Glomerular visceral epithelial cell (primary cell): ENCODE data around the gene KCNIP2.

ENCODE experiments used
- DNase-seq: peaks from one replicate; pipeline ENCODE4 v3.0.0-alpha.2; 2016; ENCODE audit errors: extremely low spot score

The KCNIP2 gene

DNA sequence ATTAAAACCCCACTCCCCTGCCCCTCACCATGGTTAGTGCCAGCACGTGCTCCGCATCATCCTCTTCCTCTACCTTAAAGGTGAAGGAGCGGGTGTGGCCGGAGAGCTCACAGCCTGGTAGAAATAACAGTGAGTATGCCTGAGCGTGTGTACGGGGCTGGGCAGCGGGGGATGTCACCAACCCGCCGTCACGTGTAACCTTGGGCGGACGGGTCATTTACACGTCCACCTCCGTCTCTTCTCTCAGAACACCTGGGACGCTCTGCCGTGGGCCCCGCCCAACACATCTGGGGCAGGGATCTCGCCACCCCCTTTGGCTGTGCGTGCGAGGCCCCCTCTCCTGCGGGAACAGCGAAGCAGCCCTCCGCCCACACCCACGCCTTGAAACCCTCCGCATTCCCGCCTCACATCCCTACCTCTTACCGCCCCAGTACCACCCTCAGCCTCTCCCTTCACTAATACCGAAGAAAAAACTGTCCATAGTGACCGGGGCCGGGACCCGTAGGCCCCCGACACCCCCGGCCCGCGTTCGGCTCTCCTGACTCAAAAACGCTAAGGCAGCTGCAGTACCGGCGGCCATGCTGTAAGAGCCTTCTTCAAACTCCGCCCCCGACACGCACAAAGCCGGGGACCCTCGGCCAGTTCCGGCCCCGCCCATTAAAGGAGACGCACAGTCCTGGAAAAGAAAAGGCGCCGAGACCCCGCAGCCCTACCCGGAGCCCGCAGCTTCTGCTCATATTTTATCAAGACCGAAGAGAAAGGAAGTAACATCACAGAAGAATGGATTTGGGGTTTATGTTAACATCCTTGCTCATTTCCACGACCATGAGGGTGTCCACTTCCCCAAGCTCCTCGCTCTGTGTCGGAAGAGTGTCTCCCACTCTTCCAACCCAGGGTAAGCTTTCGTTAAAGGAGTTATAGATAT lies 60.5 kb downstream of the KCNIP2 start, which contains the start of gene NPM3:
NPM3 (minus strand) TSS at position 636 of the 925 bp plus-strand sequence; CDS start at position 580, 56 bp downstream.
- DNase-seq: peak; percentile 81

GRCh38 chr10:101781984-101782810 lies 61.4 kb downstream of the KCNIP2 start:
- no peak for DNase-seq

DNA sequence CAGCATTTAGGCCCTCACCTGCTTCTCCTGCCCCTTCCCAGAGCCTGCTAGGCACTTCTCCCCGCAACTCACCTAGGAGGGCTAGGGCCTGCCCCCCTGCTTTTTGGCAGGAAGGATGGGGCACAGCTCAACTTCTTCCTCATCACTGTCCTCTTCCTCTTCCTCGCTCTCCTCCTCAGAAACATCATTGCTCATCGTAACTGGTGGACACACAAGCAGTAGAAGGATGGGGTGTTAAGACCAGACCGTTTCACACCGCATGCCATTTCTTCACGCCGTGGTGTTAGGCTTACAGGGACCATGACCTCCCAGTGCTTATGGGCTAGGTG lies 62.0 kb downstream of the KCNIP2 start:
- no peak for DNase-seq

DNA sequence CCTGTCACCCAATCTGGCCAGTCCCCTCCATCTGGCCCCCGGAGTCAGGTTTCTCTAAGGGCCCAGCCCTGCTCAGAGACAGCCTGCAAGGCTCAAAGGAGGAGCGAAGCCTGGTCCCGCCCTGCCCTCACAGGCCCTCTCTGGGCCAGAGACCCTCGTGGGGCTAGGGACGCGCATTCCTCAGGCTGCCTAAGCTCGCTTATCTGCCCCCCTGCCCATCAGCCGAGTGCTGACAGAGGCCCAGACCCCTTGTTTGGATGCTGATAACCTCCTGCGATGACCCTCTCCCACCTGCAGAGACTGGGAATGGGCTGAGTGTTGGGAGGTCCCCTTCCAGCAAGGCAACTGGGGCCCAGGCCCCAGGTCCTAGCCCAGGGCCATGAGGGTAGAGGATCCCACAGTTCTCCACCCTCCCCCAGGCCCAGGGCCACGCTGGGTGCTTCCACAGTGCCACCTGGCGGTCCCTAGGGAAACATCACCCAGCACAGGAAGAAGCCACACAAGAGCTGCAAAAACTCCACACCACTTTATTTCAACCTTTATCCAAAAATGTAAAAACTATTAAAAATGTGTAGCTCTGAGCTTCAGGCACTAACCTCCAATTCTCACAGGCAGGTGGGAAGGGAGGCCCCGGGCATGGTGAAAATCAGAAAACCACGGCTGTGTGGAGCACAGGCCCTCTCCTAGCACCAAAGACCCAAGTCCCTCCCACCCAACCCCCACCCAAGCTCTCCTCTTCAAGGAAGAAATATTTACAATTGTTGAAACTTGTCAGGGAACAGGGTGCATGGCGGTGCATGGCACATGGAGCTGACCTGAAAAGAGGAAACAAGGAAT lies 62.6 kb downstream of the KCNIP2 start:
- DNase-seq: peak; percentile 72

- DNase-seq: no peak
Observed at GRCh38 chr10:101780187-101780817, 63.3 kb downstream of the KCNIP2 start.

- no peak for DNase-seq
Observed at GRCh38 chr10:101779544-101780186, 63.9 kb downstream of the KCNIP2 start.

GRCh38 chr10:101778781-101779543 lies 64.6 kb downstream of the KCNIP2 start:
- no peak for DNase-seq

DNA sequence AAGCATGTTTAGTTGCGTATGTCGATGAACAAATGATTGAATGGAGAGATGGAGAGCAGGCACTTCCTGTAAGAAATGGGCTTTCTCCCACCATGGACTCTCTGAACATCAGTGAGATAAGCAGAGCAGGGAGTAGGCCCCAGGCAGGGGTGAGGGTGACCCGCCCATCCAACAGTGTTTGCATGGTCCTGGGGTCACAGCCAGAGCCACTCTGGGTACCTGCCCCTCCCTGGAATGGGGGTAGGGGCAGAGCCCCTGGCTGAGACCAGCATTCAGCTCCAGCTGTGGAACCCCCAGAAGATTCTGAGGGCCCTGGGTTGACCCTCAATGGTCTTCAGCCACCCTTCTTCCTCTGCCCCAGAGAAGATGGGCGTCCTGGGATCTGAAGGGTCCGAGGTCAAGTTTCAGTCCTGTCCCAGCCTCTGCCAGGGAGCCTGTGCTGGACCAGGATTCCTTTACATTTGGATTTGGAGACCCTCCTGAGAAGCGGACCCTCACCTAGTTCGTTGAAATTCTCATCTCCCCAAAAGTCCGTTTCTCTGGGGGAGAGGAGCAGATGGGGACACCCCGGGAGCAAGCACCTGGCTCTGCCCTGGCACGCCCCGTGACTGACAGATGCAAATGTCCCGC lies 65.3 kb downstream of the KCNIP2 start:
- DNase-seq: no peak

- DNase-seq: no peak
Observed at GRCh38 chr10:101777619-101778145, 65.9 kb downstream of the KCNIP2 start.

- no peak for DNase-seq
Observed at GRCh38 chr10:101776161-101776817, 67.3 kb downstream of the KCNIP2 start.
